Right cardiac atrium (tissue), 5 donors: ENCODE data around the gene BRAP. TPM values are rescaled to one million over a fixed set of nuclear protein-coding genes. Genes with fewer than 3 reads are reported as not detected.
"Not testable (repeated sequence)": the region's sequence is repeated elsewhere in the genome, so short reads cannot be mapped to it uniquely, and the experiment has no call there.

ENCODE experiments used
- ATAC-seq, 2 donors: fragments of 200-7000 bp; cut with Tn5 transposase; one replicate each; pipeline versions ENCODE4 v1.8.0 to v1.9.1; 2020; ENCODE audit warnings: moderate library complexity in 2 of 2, mild to moderate bottlenecking in 1 of 2
- DNase-seq, 3 donors: peaks; one replicate each; pipeline ENCODE4 v3.0.0-alpha.2; 2020
- H3K27ac ChIP-seq: one replicate; pipeline ENCODE4 v1.5.1; 2013; ENCODE audit warnings: mild to moderate bottlenecking, low read length, control low read depth, moderate library complexity
- H3K27me3 ChIP-seq: one replicate; pipeline ENCODE4 v1.6.1; 2013; ENCODE audit not compliant: control insufficient read depth, insufficient read depth
- H3K4me1 ChIP-seq: one replicate; pipeline ENCODE4 v1.6.1; 2013; ENCODE audit warnings: low read length; ENCODE audit not compliant: control insufficient read depth, insufficient read depth
- H3K4me3 ChIP-seq: one replicate; pipeline ENCODE4 v1.5.1; 2013; ENCODE audit warnings: low read length, control low read depth
- H3K9me3 ChIP-seq: one replicate; pipeline ENCODE4 v1.6.1; 2013; ENCODE audit warnings: low read length; ENCODE audit not compliant: control insufficient read depth
- WGBS: extraction: QIAGEN DNeasy Blood & Tissue Kit; methylation state at CpG from one replicate; pipeline ENCODE4 v1.1.7; 2013; 5-methylcytosine and 5-hydroxymethylcytosine counted together
- intact Hi-C, 4 donors: fragments of 100-400 bp; cut with DNase I; formaldehyde crosslinking; loops; one replicate each; pipeline versions ENCODE4 v1.11.0 to v1.14.0; 2022 to 2023
- polyA plus RNA-seq: library from polyadenylated mRNA; stranded (reverse); fragments of 200-250 nt; gene quantifications from one replicate; pipeline ENCODE4 v1.2.3, GENCODE V29; 2013
- total RNA-seq, 4 donors: library from RNA; stranded (reverse); fragmentation: NEBNext Ultra II Directional; extraction: Animal tissue kit (Norgen Biotek cat#: 25700); gene quantifications; one replicate each; pipeline ENCODE4 v1.2.1, GENCODE V29; 2021
- donor health status: healthy with polysubstance abuse.
- donor health status: DM: no; HTN: yes; CAD: no.
- donor health status: DM: no; HTN: no; CAD: no.
- donor health status: DM: no; HTN: yes; CAD: no; lungs with severe emphysema.
- donor health status: DM: yes; HTN: yes; CAD: no.

Gene BRAP
- total and polyA plus RNA-seq, 5 donors, result 5.8 to 14.7 (median 12.7) TPM

DNA sequence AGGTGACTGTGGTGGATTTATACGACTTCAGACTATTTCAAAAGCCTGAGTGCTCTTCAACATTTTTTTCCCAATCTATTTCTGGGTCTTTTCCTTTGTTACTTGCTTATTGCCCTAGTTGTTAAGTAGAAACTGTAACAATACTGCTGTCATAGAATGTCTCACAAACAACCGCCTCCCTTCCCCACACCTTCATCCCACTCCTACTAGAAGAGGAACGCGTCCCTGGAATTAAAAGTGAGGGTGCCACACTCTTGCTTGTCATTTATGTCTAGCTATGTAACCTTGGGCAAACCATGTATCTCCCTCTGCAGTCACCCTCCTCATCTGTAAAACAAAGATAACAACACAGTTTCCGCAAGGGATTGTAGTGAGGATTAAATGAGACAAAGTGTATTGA is 8.6 kb downstream of the BRAP start:
- no peak overlapping the region for H3K27ac ChIP-seq
- H3K27me3 ChIP-seq, result no peaks in the 10 kb centered on the region
- 97% methylated on average over 5 of the region's 5 CpGs for WGBS
- ATAC-seq, result no peak
- no peaks in the 10 kb centered on the region for H3K4me1 ChIP-seq
- H3K4me3 ChIP-seq, result no peak overlapping the region
- DNase-seq, result no peak
- H3K9me3 ChIP-seq, result no peaks in the 10 kb centered on the region
- intact Hi-C loops, result no loop called here

DNA sequence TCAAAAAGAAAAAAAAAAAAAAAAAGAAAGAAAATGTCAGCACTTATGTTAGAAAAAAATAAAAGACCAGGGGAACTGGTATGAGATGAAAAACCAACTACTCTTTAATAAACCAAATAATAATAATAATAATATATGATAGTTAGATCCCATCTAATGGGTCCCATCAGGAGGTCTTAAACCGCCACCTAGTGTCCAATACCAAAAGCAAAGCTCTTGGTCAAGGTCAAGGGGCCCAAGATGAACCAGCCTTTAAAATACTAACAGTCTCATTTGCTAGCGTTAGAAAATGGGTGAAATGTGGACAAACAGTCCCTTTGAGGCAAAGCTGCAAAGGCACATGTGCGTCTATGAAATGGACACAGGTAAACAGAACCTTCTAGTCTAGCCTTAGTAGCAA is 12.3 kb downstream of the BRAP start:
- DNase-seq (no peak), ATAC-seq (peak in 1 of 2 donors; percentile 40)
- Histone ChIP-seq H3K27me3 (no peaks in the 10 kb centered on the region), H3K9me3 (no peaks in the 10 kb centered on the region), H3K27ac (no peak overlapping the region), H3K4me1 (no peaks in the 10 kb centered on the region), H3K4me3 (no peak overlapping the region)
- intact Hi-C loops, result no loop called here
- WGBS, result 79% methylated on average over 3 of the region's 3 CpGs

DNA sequence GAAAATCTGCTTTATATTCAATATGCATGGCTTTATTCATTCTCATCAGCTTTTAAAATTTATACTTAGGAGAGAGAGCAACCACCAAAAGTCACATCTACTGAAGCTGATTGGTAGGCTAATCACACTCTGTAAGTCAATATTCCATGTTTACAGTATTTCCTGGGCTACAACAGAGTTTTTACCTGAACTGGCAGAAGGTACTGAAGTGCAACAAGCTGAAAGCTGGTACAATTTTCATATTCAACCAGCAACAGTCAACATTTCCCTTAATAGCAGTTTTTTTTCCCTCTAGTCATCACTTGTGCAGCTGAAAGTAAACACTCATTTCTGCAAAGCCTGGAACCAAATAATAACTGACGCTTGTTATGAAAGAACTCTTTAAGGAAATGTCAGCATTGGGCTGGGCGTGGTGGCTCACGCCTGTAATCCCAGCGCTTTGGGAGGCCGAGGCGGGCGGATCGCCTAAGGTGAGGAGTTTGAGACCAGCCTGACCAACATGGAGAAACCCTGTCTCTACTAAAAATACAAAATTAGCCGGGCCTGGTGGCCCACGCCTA is 12.9 kb downstream of the BRAP start:
- no peaks in the 10 kb centered on the region for H3K9me3 ChIP-seq
- no peaks in the 10 kb centered on the region for H3K27me3 ChIP-seq
- ATAC-seq, result no peak
- intact Hi-C loops, result no loop called here
- no peaks in the 10 kb centered on the region for H3K4me1 ChIP-seq
- 96% methylated on average over 10 of the region's 10 CpGs for WGBS
- H3K4me3 ChIP-seq, result no peak overlapping the region
- no peak for DNase-seq
- no peak overlapping the region for H3K27ac ChIP-seq

DNA sequence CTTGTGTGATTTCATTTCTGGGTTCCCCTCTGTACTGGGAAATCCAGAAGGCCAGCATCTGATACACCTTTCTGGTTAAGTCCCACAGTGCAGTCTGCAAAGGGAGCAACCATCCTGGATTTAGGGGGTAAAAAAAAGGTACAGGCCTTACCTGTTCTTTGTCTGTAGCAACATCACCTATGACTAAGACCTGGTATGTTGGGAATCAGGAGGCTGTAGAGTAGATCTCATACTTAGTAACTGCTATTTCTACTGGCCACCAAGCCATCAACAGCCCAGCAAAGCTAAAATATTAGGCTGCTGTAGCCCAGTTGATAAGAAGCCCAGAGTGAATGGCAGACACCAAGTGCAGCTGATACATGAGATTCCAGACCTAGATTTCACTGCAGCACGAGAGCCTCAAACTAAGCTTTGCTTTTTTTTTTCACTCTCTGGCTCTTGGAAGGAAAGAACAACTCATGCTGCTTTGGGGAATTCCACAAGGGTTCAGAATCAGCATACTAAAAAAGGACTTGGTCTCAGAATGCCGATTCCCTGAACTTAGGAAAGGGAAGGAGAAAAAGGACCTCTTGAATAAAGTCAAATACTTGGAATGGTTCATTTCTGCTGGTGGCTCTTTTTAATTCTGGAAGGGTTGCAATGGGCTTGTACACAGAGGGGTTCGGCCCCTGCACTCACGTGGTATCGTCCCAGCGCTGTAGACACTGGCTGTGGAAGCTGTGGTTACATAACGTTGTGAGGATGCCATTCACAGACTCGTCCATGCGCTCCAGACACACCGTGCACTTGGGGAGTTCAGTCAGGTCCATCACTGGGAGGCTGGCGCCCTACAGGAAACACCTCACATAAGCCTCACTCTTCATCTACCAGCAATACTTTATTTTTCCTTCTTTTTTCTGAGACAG is 20.5 kb downstream of the BRAP start:
- Histone ChIP-seq H3K27ac (no peak overlapping the region), H3K27me3 (no peaks in the 10 kb centered on the region), H3K4me1 (no peaks in the 10 kb centered on the region), H3K9me3 (no peaks in the 10 kb centered on the region), H3K4me3 (no peak overlapping the region)
- WGBS, result 81% methylated on average over 11 of the region's 11 CpGs
- DNase-seq, result no peak
- intact Hi-C loops, result no loop called here
- ATAC-seq, result no peak

DNA sequence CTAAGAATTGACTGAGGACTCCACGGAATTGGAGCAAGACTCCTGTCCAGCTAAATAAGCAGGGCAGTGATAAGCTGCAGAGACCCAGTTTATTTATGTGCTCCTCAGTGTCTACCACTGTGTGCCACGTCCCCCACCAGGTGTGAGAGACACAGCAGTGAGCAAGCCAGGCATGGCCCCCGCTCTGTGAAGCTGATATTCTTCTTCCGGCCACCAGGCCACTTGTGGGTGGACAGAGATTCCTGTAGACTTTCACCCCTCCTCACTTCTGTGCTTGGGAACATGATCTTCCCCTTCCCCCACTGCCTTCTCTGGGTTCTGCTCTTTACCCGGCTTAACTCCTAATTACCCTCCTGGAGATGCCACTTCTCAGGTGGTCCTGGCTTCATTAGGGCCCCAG is 21.3 kb downstream of the BRAP start:
- 92% methylated on average over 5 of the region's 5 CpGs for WGBS

DNA sequence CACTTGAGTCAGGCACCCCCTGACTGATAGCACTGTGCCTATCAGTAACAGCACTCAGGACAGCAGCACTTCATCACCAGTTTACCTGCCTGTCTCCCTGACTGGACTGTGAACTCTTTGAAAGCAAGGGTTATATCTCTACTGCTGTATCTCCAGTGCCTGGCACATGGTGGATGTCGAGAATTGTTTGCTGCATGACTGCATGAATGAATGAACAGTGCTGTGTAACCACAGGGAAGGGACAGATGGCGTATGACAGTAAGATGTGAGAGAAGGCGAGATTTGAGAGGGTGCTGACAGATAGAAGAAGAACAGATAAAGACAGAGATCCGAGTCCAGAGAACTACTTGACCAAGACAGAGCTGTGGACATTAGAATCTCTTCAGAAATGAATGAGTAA is 29.7 kb downstream of the BRAP start:
- intact Hi-C loops, result no loop called here
- Histone ChIP-seq H3K4me1 (no peaks in the 10 kb centered on the region), H3K4me3 (no peak overlapping the region), H3K27ac (no peak overlapping the region), H3K27me3 (no peaks in the 10 kb centered on the region), H3K9me3 (no peaks in the 10 kb centered on the region)
- ATAC-seq, result peak; percentile 32 to 38
- DNase-seq, result no peak
- WGBS, result 54% methylated on average over 4 of the region's 4 CpGs

More for the DNA sequence above, 21.3 kb downstream of the BRAP start:
- Histone ChIP-seq H3K9me3 (no peaks in the 10 kb centered on the region), H3K27ac (no peak overlapping the region), H3K4me1 (no peaks in the 10 kb centered on the region), H3K4me3 (no peak overlapping the region), H3K27me3 (no peaks in the 10 kb centered on the region)
- intact Hi-C loops, result no loop called here
- ATAC-seq, result no peak
- DNase-seq, result no peak

DNA sequence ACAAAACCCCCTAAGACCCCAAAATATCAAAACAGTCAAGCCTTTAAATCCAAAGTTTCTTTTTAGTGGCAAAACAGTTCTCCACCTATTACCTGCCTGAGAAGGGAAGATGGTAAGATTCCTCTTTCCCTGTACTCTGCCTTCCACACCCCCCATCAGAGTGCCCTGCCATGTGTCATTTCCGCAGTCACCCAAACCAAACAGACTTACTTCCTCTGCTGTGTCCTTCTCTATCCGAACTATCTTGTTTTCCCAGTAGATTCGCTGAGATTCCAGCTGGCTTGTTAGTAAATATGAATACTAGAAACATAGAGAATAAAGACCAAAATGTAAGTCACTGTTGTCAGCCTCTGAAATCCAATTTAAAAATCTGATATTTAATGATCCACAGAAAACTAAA is 30.4 kb downstream of the BRAP start:
- Histone ChIP-seq H3K27ac (no peak overlapping the region), H3K9me3 (no peaks in the 10 kb centered on the region), H3K4me1 (no peaks in the 10 kb centered on the region), H3K4me3 (no peak overlapping the region), H3K27me3 (no peaks in the 10 kb centered on the region)
- ATAC-seq (no peak), DNase-seq (no peak)
- 80% methylated on average over 3 of the region's 3 CpGs for WGBS
- intact Hi-C loops, result no loop called here

DNA sequence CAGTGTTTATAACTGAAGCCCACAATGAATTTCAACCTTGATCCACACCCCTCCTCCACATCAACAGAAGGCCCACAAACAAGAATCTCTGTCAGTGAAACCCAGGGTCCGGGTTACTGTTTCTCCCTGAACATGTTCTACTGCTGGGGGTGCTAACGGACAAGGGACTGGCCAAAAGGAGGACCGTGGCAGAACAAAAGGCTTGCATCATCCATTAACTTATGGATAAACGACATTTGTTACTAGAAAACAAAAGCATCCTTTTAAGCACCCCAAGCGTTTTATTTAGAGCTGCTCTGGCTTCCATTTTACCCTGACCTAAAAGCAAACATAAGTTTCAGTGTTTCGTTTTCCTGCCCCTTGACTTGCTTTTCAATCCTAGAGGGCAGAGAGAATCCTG is 32.2 kb downstream of the BRAP start:
- Histone ChIP-seq H3K4me1 (no peaks in the 10 kb centered on the region), H3K27me3 (no peaks in the 10 kb centered on the region), H3K27ac (no peak overlapping the region), H3K9me3 (no peaks in the 10 kb centered on the region), H3K4me3 (no peak overlapping the region)
- no peak for DNase-seq
- ATAC-seq, result no peak
- intact Hi-C loops, result no loop called here
- WGBS, result 84% methylated on average over 6 of the region's 6 CpGs

DNA sequence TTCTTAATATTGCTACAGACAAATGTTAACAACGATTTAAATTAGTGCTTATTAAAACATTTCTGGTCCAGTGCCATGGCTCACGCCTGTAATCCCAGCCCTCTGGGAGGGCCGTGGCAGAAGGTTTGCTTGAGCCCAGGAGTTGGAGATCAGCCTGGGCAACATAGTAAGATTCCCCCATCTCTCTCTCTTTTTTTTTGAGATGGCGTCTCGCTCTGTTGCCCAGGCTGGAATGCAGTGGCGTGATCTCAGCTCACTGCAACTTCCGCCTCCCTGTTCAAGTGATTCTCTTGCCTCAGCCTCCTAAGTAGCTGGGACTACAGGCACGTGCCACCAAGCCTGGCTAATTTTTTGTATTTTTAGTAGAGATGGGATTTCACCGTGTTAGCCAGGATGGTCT is 33.2 kb downstream of the BRAP start:
- H3K9me3 ChIP-seq, ATAC-seq, H3K4me1 ChIP-seq, H3K27ac ChIP-seq, H3K27me3 ChIP-seq, DNase-seq, H3K4me3 ChIP-seq, intact Hi-C loops: not testable (repeated sequence)
- WGBS, result 91% methylated on average over 9 of the region's 9 CpGs

DNA sequence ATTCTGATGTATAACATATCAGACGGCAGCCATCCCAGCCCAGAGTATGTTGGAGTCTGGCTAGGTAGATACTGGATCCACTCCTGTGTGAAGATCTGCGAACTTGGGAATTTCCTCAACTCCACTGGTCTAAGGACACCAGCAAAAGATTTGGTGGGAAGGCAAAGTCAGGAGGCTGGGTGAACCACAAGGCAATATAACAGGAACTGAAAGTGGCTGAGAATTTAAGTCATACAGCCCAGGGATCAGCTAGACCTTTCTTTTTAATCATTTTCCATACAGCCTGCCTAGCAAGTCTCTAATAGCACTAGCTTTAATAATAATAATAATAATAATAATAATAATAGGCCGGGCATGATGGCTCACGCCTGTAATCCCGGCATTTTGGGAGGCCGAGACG is 34.8 kb downstream of the BRAP start:
- Histone ChIP-seq H3K9me3 (no peaks in the 10 kb centered on the region), H3K4me3 (no peak overlapping the region), H3K4me1 (no peaks in the 10 kb centered on the region), H3K27ac (no peak overlapping the region), H3K27me3 (no peaks in the 10 kb centered on the region)
- intact Hi-C loops, result no loop called here
- ATAC-seq, result no peak
- DNase-seq, result no peak
- 95% methylated on average over 7 of the region's 7 CpGs for WGBS

DNA sequence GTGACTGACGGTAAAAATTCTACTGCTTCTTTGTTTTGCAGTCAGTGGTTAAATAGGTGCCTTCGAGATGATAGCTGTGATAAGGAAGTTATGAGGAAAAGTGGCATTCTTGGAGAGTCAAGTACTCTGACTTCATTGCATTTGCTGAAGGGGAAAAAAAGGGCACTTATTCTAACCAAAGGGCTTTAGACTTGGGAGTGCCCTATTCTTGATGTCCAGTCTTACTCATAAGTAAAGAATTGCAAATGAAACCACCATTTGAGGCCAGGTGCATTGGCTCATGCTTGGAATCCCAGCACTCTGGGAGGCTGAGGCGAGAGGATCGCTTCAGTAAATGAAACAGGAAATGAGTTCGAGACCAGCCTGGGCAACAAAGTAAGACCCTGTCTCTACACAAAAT is 40.3 kb downstream of the BRAP start:
- WGBS, result 95% methylated on average over 5 of the region's 5 CpGs
- no peak overlapping the region for H3K4me3 ChIP-seq
- H3K27me3 ChIP-seq, result no peaks in the 10 kb centered on the region
- ATAC-seq, result no peak
- H3K4me1 ChIP-seq, result peaks cover 2% of the 10 kb centered on the region
- intact Hi-C loops, result no loop called here
- H3K9me3 ChIP-seq, result no peaks in the 10 kb centered on the region
- no peak overlapping the region for H3K27ac ChIP-seq
- DNase-seq, result no peak
